ENCODE data around the gene ARMCX2.

DNA sequence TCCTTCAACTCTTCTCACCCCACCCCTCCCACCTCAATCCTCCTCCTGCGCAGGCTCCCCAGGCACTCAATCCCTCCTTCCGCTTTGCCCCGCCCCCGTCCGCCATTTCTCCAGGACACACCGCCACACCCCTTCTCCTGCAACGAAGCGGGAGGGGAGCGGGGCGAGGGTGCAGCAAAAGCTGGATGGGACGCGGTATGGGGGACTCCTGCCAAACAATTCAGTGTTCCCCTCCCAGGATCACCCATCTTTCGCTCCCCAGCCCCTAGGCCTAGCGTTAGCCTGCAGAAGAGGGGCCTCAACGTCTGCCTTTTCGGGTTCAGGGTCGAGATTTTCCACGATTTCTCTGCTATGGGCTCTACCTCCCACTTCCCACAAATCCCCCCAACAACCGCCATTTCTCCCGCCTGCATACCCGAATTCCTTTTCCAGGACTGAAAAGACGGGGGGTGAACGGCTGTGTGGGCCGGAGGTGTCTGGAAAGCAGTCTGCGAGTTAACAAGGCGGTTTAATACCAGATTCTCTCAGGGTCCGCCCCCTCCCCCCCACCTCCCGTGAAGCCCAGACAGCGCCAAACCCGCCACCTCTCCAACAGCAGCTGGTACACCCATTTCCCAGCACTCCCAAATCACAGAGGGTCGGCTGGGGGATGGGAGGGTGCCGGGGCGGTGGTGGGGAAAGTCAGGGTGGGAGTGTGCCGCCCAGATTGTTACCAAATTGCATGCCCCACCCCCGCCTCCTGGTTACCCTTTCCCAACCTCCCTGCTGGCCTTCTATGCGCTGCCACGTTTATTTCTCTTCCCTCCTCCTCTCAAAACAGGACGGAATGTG is 774 bp downstream of the ARMCX2 start:
- TF ChIP-seq POLR2A (IDR thresholded peaks at IDR 0.05), result peak in 2 of 3 donors; percentile 42 to 57
- TF ChIP-seq, protein P1, sequence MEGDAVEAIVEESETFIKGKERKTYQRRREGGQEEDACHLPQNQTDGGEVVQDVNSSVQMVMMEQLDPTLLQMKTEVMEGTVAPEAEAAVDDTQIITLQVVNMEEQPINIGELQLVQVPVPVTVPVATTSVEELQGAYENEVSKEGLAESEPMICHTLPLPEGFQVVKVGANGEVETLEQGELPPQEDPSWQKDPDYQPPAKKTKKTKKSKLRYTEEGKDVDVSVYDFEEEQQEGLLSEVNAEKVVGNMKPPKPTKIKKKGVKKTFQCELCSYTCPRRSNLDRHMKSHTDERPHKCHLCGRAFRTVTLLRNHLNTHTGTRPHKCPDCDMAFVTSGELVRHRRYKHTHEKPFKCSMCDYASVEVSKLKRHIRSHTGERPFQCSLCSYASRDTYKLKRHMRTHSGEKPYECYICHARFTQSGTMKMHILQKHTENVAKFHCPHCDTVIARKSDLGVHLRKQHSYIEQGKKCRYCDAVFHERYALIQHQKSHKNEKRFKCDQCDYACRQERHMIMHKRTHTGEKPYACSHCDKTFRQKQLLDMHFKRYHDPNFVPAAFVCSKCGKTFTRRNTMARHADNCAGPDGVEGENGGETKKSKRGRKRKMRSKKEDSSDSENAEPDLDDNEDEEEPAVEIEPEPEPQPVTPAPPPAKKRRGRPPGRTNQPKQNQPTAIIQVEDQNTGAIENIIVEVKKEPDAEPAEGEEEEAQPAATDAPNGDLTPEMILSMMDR (IDR thresholded peaks at IDR 0.05), result no peak
